Effector CD8-positive, alpha-beta T cell (primary cell): Measurements from ENCODE around the gene PTPN22.

Experiments used
- DNase-seq: peaks from one replicate; lab custom pipeline; 2025; lab: John Stamatoyannopoulos, UW

The PTPN22 gene

GRCh38 chr1:113802367-113803007 is 69.0 kb downstream of the PTPN22 start:
- DNase-seq, result no peak

GRCh38 chr1:113800487-113800886 is 71.0 kb downstream of the PTPN22 start:
- no peak for DNase-seq

GRCh38 chr1:113797472-113797871 is 74.0 kb downstream of the PTPN22 start:
- no peak for DNase-seq

GRCh38 chr1:113793878-113794834 is 77.4 kb downstream of the PTPN22 start:
- no peak for DNase-seq

- no peak for DNase-seq
These were observed 78.5 kb downstream of the PTPN22 start for GRCh38 chr1:113792986-113793385.

- DNase-seq, result no peak
These were observed 79.0 kb downstream of the PTPN22 start for GRCh38 chr1:113792471-113792870.

GRCh38 chr1:113788802-113789201 is 82.7 kb downstream of the PTPN22 start:
- no peak for DNase-seq

GRCh38 chr1:113787663-113788062 is 83.8 kb downstream of the PTPN22 start:
- no peak for DNase-seq

GRCh38 chr1:113786069-113786468 is 85.4 kb downstream of the PTPN22 start:
- no peak for DNase-seq

GRCh38 chr1:113784104-113784779 is 87.3 kb downstream of the PTPN22 start:
- DNase-seq, result no peak

- DNase-seq, result no peak
These were observed 88.0 kb downstream of the PTPN22 start for GRCh38 chr1:113783254-113784103.

- no peak for DNase-seq
These were observed 89.1 kb downstream of the PTPN22 start for GRCh38 chr1:113782406-113782805.

- no peak for DNase-seq
These were observed 91.0 kb downstream of the PTPN22 start for GRCh38 chr1:113780374-113781146.

GRCh38 chr1:113779542-113779941 is 92.0 kb downstream of the PTPN22 start:
- no peak for DNase-seq

GRCh38 chr1:113777561-113777960 is 94.0 kb downstream of the PTPN22 start:
- DNase-seq, result no peak

- no peak for DNase-seq
These were observed 101.5 kb downstream of the PTPN22 start for GRCh38 chr1:113770031-113770430.

GRCh38 chr1:113769601-113769970 is 101.9 kb downstream of the PTPN22 start:
- DNase-seq, result no peak

- no peak for DNase-seq
These were observed 102.5 kb downstream of the PTPN22 start for GRCh38 chr1:113768916-113769600.

- no peak for DNase-seq
These were observed 105.9 kb downstream of the PTPN22 start for GRCh38 chr1:113765306-113766230.
